SH-SY5Y (cell line): ENCODE results near the gene ZNRF3.

Experiments
- GATA2 ChIP-seq: IDR thresholded peaks from 2 replicates; pipeline ENCODE4 v1.6.1; 2011; ENCODE audit warnings: mild to moderate bottlenecking, low read depth, low read length
- GATA3 ChIP-seq: IDR thresholded peaks from 2 replicates; pipeline ENCODE4 v1.6.1; 2011; ENCODE audit warnings: low read depth, mild to moderate bottlenecking, low read length, moderate library complexity

GRCh38 chr22:28874061-28874460, 9.3 kb upstream of the ZNRF3 start:
- no peak for TF ChIP-seq GATA3
- TF ChIP-seq GATA2, result no peak
